Prostate gland (tissue), 2 donors: ENCODE data around the gene SEC14L3. TPM values are rescaled to one million over a fixed set of nuclear protein-coding genes. Genes with fewer than 3 reads are reported as not detected.

Source experiments
- DNase-seq: peaks from one replicate; pipeline ENCODE4 v3.0.0-alpha.2; 2019; ENCODE audit warnings: low spot score
- H3K27ac ChIP-seq, 2 donors: fragments of 200-600 bp; sonication (generic); 2 replicates each; pipeline ENCODE4 v1.5.1; 2017 to 2019
- H3K27me3 ChIP-seq: fragments of 200-600 bp; sonication (generic); replicated peaks from 2 replicates; pipeline ENCODE4 v1.5.1; 2019; ENCODE audit not compliant: insufficient read depth
- H3K36me3 ChIP-seq, 2 donors: fragments of 200-600 bp; sonication (generic); 1 replicate in 1 of 2; 2 replicates in 1 of 2; pipeline versions ENCODE4 v1.5.1 to v1.8.1; 2017 to 2019
- H3K4me1 ChIP-seq: fragments of 200-600 bp; sonication (generic); replicated peaks from 2 replicates; pipeline ENCODE4 v1.5.1; 2019
- H3K4me3 ChIP-seq, 2 donors: fragments of 200-600 bp; sonication (generic); 2 replicates each; pipeline ENCODE4 v1.5.1; 2017 to 2019
- H3K9me3 ChIP-seq: fragments of 200-600 bp; sonication (generic); 2 replicates; pipeline ENCODE4 v1.5.1; 2017
- POLR2A ChIP-seq: fragments of 450-650 bp; IDR thresholded peaks from one replicate; pipeline ENCODE4 v1.6.1; 2016; ENCODE audit warnings: antibody characterized with exemption, mild to moderate bottlenecking
- POLR2AphosphoS5 ChIP-seq: sonication (generic); formaldehyde crosslinking; IDR thresholded peaks from one replicate; pipeline ENCODE4 v1.6.1; 2017; ENCODE audit warnings: antibody characterized with exemption
- WGBS: methylation state at CpG from one replicate; pipeline ENCODE4 v1.1.5; 2018; 5-methylcytosine and 5-hydroxymethylcytosine counted together
- intact Hi-C: fragments of 100-400 bp; cut with DNase I; formaldehyde crosslinking; loops from one replicate; pipeline ENCODE4 v1.14.2; 2022
- total RNA-seq, 2 donors: library from RNA; depleted of rRNA; stranded (reverse); fragments of >200 nt; gene quantifications; one replicate each; pipeline ENCODE4 v1.1.0, GENCODE V29; 2016
- TF ChIP-seq, protein P1 (sequence below), 4 experiments: fragments of 200-600 bp in 2 of 4; fragments of 450-650 bp in 2 of 4; sonication (generic) in 2 of 4; IDR thresholded peaks; 1 replicate in 3 of 4; 2 replicates in 1 of 4; pipeline ENCODE4 v1.5.1; 2016 to 2019; ENCODE audit warnings: antibody characterized with exemption in 4 of 4, mild to moderate bottlenecking in 2 of 4, moderate library complexity in 2 of 4

Gene SEC14L3
- total RNA-seq, 2 donors from 2014 or later, result not detected

DNA sequence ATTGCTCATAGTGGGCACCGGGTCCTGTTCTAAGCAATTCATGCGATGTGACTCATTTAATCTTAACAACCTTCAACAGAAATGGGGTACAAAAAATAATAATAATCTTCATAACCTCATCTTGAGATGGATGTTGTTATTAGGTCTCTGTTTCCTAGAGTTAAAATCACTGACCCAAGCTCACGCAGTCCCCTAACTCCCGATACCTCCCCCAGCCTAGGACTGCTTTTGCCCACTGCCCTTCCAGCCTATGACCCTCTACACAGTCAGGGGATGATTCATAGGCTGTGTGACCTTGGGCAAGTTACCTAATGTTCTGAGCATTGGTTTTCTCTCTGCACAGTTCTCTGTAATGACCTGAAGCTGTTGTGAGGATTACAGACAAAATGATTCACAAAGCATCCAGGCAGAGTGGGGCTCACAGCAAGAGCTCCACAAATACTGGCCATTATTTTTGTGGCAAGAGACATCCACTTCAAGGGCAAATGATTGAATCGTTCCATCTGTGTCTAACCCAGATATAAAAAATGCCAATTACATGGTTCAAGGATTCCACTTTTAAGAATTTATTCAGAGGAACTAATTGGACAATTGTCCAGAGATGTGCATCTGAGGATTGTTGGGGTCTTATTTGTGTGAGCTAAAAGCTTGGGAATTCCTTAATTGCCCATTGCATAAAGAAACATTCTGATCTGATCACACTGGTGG, 26.2 kb downstream of the SEC14L3 start:
- Histone ChIP-seq H3K9me3 (no peaks in the 10 kb centered on the region), H3K4me3 (no peak overlapping the region), H3K36me3 (no peaks in the 10 kb centered on the region), H3K27me3 (no peaks in the 10 kb centered on the region), H3K4me1 (no peaks in the 10 kb centered on the region), H3K27ac (no peak overlapping the region)
- no peak for DNase-seq
- intact Hi-C loops, result no loop called here
- no peak for TF ChIP-seq POLR2AphosphoS5
- TF ChIP-seq, protein P1, sequence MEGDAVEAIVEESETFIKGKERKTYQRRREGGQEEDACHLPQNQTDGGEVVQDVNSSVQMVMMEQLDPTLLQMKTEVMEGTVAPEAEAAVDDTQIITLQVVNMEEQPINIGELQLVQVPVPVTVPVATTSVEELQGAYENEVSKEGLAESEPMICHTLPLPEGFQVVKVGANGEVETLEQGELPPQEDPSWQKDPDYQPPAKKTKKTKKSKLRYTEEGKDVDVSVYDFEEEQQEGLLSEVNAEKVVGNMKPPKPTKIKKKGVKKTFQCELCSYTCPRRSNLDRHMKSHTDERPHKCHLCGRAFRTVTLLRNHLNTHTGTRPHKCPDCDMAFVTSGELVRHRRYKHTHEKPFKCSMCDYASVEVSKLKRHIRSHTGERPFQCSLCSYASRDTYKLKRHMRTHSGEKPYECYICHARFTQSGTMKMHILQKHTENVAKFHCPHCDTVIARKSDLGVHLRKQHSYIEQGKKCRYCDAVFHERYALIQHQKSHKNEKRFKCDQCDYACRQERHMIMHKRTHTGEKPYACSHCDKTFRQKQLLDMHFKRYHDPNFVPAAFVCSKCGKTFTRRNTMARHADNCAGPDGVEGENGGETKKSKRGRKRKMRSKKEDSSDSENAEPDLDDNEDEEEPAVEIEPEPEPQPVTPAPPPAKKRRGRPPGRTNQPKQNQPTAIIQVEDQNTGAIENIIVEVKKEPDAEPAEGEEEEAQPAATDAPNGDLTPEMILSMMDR (IDR thresholded peaks at IDR 0.05), result no peak
- TF ChIP-seq POLR2A, result no peak
- 55% methylated on average over 5 of the region's 5 CpGs for WGBS

DNA sequence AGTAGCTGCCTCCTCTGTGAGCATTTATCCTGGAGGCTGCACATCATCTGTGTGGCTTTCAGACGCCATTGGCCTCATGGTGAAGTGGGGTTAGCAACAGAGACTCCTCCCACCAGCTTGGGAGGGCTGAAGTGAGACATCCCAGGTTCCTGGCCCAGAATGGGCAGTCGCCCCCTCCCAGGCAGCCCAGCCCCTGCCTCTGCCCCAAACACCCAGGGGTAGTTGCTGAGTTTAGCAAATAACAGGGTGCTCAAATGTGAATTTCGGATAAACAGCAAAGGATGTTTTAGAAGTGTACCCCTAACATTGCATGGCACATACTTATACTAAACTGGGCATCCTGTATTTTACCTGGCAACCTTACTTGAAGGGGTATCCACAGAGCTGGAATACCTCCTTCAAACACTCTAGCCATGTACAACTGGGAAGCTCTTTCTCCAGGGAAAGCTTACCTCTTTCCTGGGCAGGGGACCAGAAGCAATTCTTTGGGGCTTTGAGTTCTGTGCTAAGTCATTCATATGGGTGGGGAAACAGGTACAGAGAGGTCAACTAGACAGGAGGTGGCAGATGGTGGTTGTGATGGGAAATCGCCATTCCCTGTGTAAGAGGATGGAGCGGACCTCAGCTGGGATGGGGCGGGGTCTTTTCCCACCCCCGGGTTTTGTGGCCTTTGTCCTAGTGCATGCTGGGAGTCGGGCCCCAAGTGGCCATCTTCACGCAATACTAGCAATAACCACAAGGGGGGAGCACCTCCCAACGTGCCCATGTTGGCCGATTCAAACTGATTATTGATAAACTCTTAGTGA, 27.0 kb downstream of the SEC14L3 start:
- Histone ChIP-seq H3K36me3 (no peaks in the 10 kb centered on the region), H3K9me3 (no peaks in the 10 kb centered on the region), H3K4me1 (no peaks in the 10 kb centered on the region), H3K27me3 (no peaks in the 10 kb centered on the region), H3K27ac (no peak overlapping the region), H3K4me3 (no peak overlapping the region)
- TF ChIP-seq, protein P1 (IDR thresholded peaks at IDR 0.05), result peak in 3 of 4 experiments; percentile 63 to 74 (median 72)
- TF ChIP-seq POLR2A (no peak), POLR2AphosphoS5 (peak; percentile 12)
- DNase-seq, result no peak
- intact Hi-C loops, result no loop called here
- WGBS, result 29% methylated on average over 11 of the region's 11 CpGs

DNA sequence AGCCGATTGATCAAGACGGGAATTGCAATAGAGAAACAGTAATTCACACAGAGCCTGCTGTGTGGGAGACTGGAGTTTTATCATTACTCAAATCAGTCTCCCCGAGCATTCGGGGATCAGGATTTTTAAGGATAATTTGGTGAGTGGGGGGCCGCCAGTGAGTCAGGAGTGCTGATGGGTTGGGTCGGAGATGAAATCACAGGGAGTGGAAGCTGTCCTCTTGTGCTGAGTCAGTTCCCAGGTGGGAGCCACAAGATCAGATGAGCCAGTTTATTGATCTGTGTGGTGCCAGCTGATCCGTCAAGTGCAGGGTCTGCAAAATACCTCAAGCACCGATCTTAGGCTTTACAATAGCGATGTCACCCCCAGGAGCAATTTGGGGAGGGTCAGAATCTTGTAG, 30.7 kb downstream of the SEC14L3 start:
- Histone ChIP-seq H3K9me3 (no peaks in the 10 kb centered on the region), H3K27me3 (no peaks in the 10 kb centered on the region), H3K36me3 (no peaks in the 10 kb centered on the region), H3K4me1 (no peaks in the 10 kb centered on the region), H3K27ac (no peak overlapping the region), H3K4me3 (no peak overlapping the region)
- TF ChIP-seq POLR2AphosphoS5 (no peak), POLR2A (no peak)
- TF ChIP-seq, protein P1 (IDR thresholded peaks at IDR 0.05), result no peak
- no peak for DNase-seq
- intact Hi-C loops, result no loop called here
- WGBS, result 69% methylated on average over 9 of the region's 9 CpGs

DNA sequence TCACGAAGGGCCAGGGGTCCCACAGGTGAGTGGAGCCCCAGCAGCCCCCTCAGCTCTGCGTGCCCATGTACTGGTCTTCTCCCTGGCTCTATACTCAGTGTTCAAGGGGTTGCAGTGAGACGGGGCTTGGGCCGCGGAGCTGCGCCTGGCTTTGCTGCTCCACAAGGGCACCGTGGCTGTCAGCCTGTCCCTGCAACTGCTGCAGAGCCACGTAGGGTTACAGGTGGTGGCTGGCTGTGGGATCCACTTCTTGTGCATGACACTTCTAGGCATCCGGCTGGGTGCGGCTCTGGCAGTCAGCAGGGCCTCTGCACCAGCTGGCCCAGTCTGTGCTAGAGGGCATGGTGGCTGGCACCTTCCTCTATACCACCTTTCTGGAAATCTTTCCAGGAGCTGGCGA, 32.0 kb downstream of the SEC14L3 start:
- no peak overlapping the region for H3K4me3 ChIP-seq
- TF ChIP-seq POLR2AphosphoS5 (no peak), POLR2A (no peak)
- TF ChIP-seq, protein P1 (IDR thresholded peaks at IDR 0.05), result no peak
- intact Hi-C loops, result no loop called here
- no peak for DNase-seq
- H3K27me3 ChIP-seq, result no peaks in the 10 kb centered on the region
- WGBS, result 76% methylated on average over 11 of the region's 11 CpGs
- no peak overlapping the region for H3K27ac ChIP-seq
- H3K36me3 ChIP-seq, result no peaks in the 10 kb centered on the region
- no peaks in the 10 kb centered on the region for H3K9me3 ChIP-seq
- H3K4me1 ChIP-seq, result no peaks in the 10 kb centered on the region
